Brain microvascular endothelial cell (primary cell): ENCODE results near the gene TSPAN15.

Experiments
- DNase-seq: peaks from one replicate; pipeline ENCODE4 v3.0.0-alpha.2; 2020
- H3K27ac ChIP-seq: fragments of 250-450 bp; sonication (Bioruptor Pico); 2 replicates; pipeline ENCODE4 v1.5.1; 2020; ENCODE audit warnings: mild to moderate bottlenecking, moderate library complexity
- H3K27me3 ChIP-seq: fragments of 250-450 bp; sonication (Bioruptor Pico); replicated peaks from 2 replicates; pipeline ENCODE4 v1.5.1; 2020; ENCODE audit warnings: mild to moderate bottlenecking
- H3K36me3 ChIP-seq: fragments of 250-450 bp; sonication (Bioruptor Pico); replicated peaks from 2 replicates; pipeline ENCODE4 v1.5.1; 2020; ENCODE audit warnings: mild to moderate bottlenecking
- H3K4me3 ChIP-seq: 2 replicates; pipeline ENCODE4 v1.5.1; 2011; ENCODE audit warnings: low read depth, mild to moderate bottlenecking, control low read depth, low read length, moderate library complexity
- CTCF ChIP-seq: IDR thresholded peaks from 2 replicates; pipeline ENCODE4 v1.5.1; 2011; ENCODE audit warnings: low read depth, mild to moderate bottlenecking, moderate library complexity, low read length, control low read depth, inconsistent platforms; ENCODE audit errors: missing control alignments
- in situ Hi-C: cut with HindIII; loops from 2 replicates; pipeline ENCODE4 v1.10.0; 2017; ENCODE audit warnings: low sequenced_read_pairs, low pct_ligation_motif_present

The TSPAN15 gene

GRCh38 chr10:69451784-69452251, 553 bp downstream of the TSPAN15 start:
- DNase-seq, result no peak
- in situ Hi-C loops, result no loop called here
- no peak for TF ChIP-seq CTCF
- Histone ChIP-seq H3K27ac (no peak overlapping the region), H3K4me3 (peak overlapping the region; percentile 57), H3K36me3 (no peaks in the 10 kb centered on the region), H3K27me3 (no peaks in the 10 kb centered on the region)

GRCh38 chr10:69452676-69453415, 1.6 kb downstream of the TSPAN15 start:
- TF ChIP-seq CTCF, result no peak
- Histone ChIP-seq H3K36me3 (no peaks in the 10 kb centered on the region), H3K27me3 (no peaks in the 10 kb centered on the region), H3K4me3 (no peak overlapping the region), H3K27ac (no peak overlapping the region)
- DNase-seq, result no peak
- in situ Hi-C loops, result no loop called here

- Histone ChIP-seq H3K36me3 (no peaks in the 10 kb centered on the region), H3K4me3 (no peak overlapping the region), H3K27me3 (no peaks in the 10 kb centered on the region), H3K27ac (no peak overlapping the region)
- in situ Hi-C loops, result no loop called here
- DNase-seq, result no peak
- no peak for TF ChIP-seq CTCF
Measured at GRCh38 chr10:69453795-69454194, 2.5 kb downstream of the TSPAN15 start.

GRCh38 chr10:69455006-69455763, 3.9 kb downstream of the TSPAN15 start:
- H3K4me3 ChIP-seq, result no peak overlapping the region
- no peaks in the 10 kb centered on the region for H3K36me3 ChIP-seq
- no peak overlapping the region for H3K27ac ChIP-seq
- in situ Hi-C loops, result no loop called here
- no peaks in the 10 kb centered on the region for H3K27me3 ChIP-seq
- DNase-seq, result no peak
- TF ChIP-seq CTCF, result no peak

GRCh38 chr10:69456880-69457693, 5.8 kb downstream of the TSPAN15 start:
- Histone ChIP-seq H3K36me3 (no peaks in the 10 kb centered on the region), H3K27me3 (no peaks in the 10 kb centered on the region), H3K4me3 (no peak overlapping the region), H3K27ac (no peak overlapping the region)
- no peak for TF ChIP-seq CTCF
- DNase-seq, result no peak
- in situ Hi-C loops, result no loop called here
